ENCODE data around the gene PFDN6.

The PFDN6 gene

DNA sequence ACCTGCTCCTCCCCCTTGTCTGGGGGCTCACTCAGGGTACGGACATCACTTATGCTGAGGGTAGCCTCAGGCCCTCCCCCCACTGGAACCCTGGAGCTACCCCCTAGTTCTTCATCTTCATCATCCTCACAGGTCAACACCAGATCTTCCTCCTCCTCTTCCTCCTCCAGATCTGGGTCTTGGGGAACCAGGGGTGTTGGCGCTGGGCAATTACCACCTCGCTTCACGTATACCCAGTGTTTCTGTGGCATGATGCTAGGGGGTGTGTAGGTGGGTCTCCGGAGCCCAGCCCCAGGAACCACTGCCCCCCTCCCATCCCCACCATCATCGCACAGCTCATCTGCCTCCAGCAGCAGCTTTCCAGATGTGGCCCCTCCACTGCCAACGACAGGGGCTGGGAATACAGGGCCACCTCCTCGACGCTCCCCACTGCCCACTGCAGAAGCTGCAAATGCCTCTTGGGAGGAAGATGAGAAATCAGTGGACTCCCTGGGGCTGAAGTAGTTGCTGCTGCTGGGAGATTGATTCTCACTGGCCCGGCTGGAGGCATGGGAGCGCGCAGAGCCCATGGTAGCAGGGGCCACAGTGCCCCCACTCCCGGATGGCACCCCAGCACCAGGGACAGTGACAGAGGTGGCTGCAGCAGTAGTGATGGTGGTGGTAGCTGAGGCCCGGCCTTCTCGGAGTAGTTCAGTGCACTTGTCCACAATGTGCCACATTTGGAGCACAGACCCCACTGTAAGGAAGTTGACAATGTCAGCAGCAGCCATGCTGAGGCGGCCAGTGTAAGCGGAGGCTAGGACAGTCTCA is 26.6 kb downstream of the PFDN6 start:
- Histone ChIP-seq H3K4me1 (ENCODE audit: control extremely low read depth in 1 of 4, control insufficient read depth in 4 of 4, insufficient read depth in 4 of 4, low read length in 3 of 4) (peaks cover 3 to 73% (median 47%) of the 10 kb centered on the region in 4 experiments), H3K36me3 (ENCODE audit: control insufficient read depth in 4 of 4, insufficient read depth in 4 of 4, low read length in 3 of 4) (peaks cover 8 to 38% (median 26%) of the 10 kb centered on the region in 4 experiments), H3K4me3 (ENCODE audit: control insufficient read depth in 1 of 7, extremely low read depth in 1 of 7, insufficient read depth in 4 of 7, low read depth in 2 of 7, low read length in 6 of 7) (no peak overlapping the region), H3K27me3 (replicated peaks in 2 of 5; ENCODE audit: control insufficient read depth in 4 of 5, insufficient read depth in 5 of 5, low read length in 4 of 5) (no peaks in the 10 kb centered on the region), H3K27ac (ENCODE audit: insufficient read depth in 1 of 2, low read depth in 1 of 2, low read length in 2 of 2, poor library complexity in 1 of 2, severe bottlenecking in 2 of 2) (no peak overlapping the region), H3K9me3 (ENCODE audit: control extremely low read depth in 1 of 5, control insufficient read depth in 4 of 5, insufficient read depth in 2 of 5, low read depth in 1 of 5, low read length in 4 of 5) (no peaks in the 10 kb centered on the region)
- POLR2A ChIA-PET = interaction anchor here (0.5 kb wide), 1 partner anchor 109 kb away, joined by 3 read pairs; no protein-coding TSS in a partner anchor
- DNase-seq = no peak
- WGBS (ENCODE audit: insufficient coverage) = 94% methylated on average over 10 of the region's 17 CpGs
- CTCF ChIA-PET = interaction anchor here (1.0 to 3.7 kb wide), 2 partner anchors 27 to 29 kb away, joined by 3 to 18 read pairs; partner anchors contain the start of genes PFDN6 and WDR46

GRCh38 chr6:33316603-33317418 is 27.4 kb downstream of the PFDN6 start:
- Histone ChIP-seq H3K4me3 (ENCODE audit: control insufficient read depth in 1 of 7, extremely low read depth in 1 of 7, insufficient read depth in 4 of 7, low read depth in 2 of 7, low read length in 6 of 7) (peak overlapping the region in 5 of 7 experiments; percentile 21 to 91 (median 52)), H3K9me3 (ENCODE audit: control extremely low read depth in 1 of 5, control insufficient read depth in 4 of 5, insufficient read depth in 2 of 5, low read depth in 1 of 5, low read length in 4 of 5) (no peaks in the 10 kb centered on the region), H3K27me3 (replicated peaks in 2 of 5; ENCODE audit: control insufficient read depth in 4 of 5, insufficient read depth in 5 of 5, low read length in 4 of 5) (no peaks in the 10 kb centered on the region), H3K4me1 (ENCODE audit: control extremely low read depth in 1 of 4, control insufficient read depth in 4 of 4, insufficient read depth in 4 of 4, low read length in 3 of 4) (peaks cover 3 to 78% (median 50%) of the 10 kb centered on the region in 4 experiments), H3K27ac (ENCODE audit: insufficient read depth in 1 of 2, low read depth in 1 of 2, low read length in 2 of 2, poor library complexity in 1 of 2, severe bottlenecking in 2 of 2) (no peak overlapping the region), H3K36me3 (ENCODE audit: control insufficient read depth in 4 of 4, insufficient read depth in 4 of 4, low read length in 3 of 4) (peaks cover 8 to 38% (median 30%) of the 10 kb centered on the region in 4 experiments)
- ChIA-PET POLR2A (interaction anchor here (0.5 to 1.4 kb wide), 4 partner anchors 18 to 108 kb away, joined by 3 to 7 read pairs (median 4); partner anchors contain the start of genes RGL2, RPS18 and VPS52), CTCF (interaction anchor here (0.7 to 3.7 kb wide), 5 partner anchors 8 to 45 kb away, joined by 3 to 18 read pairs (median 6); partner anchors contain the start of genes RGL2, RPS18 and VPS52)
- DNase-seq = peak in 1 of 3 donors; percentile 21
- WGBS (ENCODE audit: insufficient coverage) = 87% methylated on average over 17 of the region's 19 CpGs

GRCh38 chr6:33317419-33317668 is 27.9 kb downstream of the PFDN6 start:
- ChIA-PET POLR2A (interaction anchor here (0.6 to 1.4 kb wide), 5 partner anchors 18 to 345 kb away, joined by 3 to 7 read pairs (median 4); partner anchors contain the start of genes RGL2, RPS18 and VPS52), CTCF (interaction anchor here (0.7 to 3.7 kb wide), 8 partner anchors 9 to 46 kb away, joined by 3 to 18 read pairs (median 4); partner anchors contain the start of genes RGL2, RPS18 and VPS52)
- DNase-seq = no peak
- H3K4me3 ChIP-seq (ENCODE audit: control insufficient read depth in 1 of 7, extremely low read depth in 1 of 7, insufficient read depth in 4 of 7, low read depth in 2 of 7, low read length in 6 of 7) = peak overlapping the region in 5 of 7 experiments; percentile 52 to 91 (median 84)
- WGBS (ENCODE audit: insufficient coverage) = 0% methylated on average over 6 of the region's 27 CpGs
- peaks cover 8 to 39% (median 29%) of the 10 kb centered on the region in 4 experiments for H3K36me3 ChIP-seq (ENCODE audit: control insufficient read depth in 4 of 4, insufficient read depth in 4 of 4, low read length in 3 of 4)
- H3K27me3 ChIP-seq (replicated peaks in 2 of 5; ENCODE audit: control insufficient read depth in 4 of 5, insufficient read depth in 5 of 5, low read length in 4 of 5) = no peaks in the 10 kb centered on the region
- H3K27ac ChIP-seq (ENCODE audit: insufficient read depth in 1 of 2, low read depth in 1 of 2, low read length in 2 of 2, poor library complexity in 1 of 2, severe bottlenecking in 2 of 2) = no peak overlapping the region
- H3K4me1 ChIP-seq (ENCODE audit: control extremely low read depth in 1 of 4, control insufficient read depth in 4 of 4, insufficient read depth in 4 of 4, low read length in 3 of 4) = peaks cover 3 to 77% (median 49%) of the 10 kb centered on the region in 4 experiments
- H3K9me3 ChIP-seq (ENCODE audit: control extremely low read depth in 1 of 5, control insufficient read depth in 4 of 5, insufficient read depth in 2 of 5, low read depth in 1 of 5, low read length in 4 of 5) = no peaks in the 10 kb centered on the region

GRCh38 chr6:33317669-33318425 is 28.4 kb downstream of the PFDN6 start, which contains the start of gene ZBTB22:
Gene ZBTB22 (minus strand): TSS chr6:33317744. CDS start chr6:33316916, 828 bp downstream.
- peaks cover 3 to 73% (median 46%) of the 10 kb centered on the region in 4 experiments for H3K4me1 ChIP-seq (ENCODE audit: control extremely low read depth in 1 of 4, control insufficient read depth in 4 of 4, insufficient read depth in 4 of 4, low read length in 3 of 4)
- CTCF ChIA-PET = interaction anchor here (0.7 to 3.7 kb wide), 10 partner anchors 10 to 105 kb away, joined by 3 to 18 read pairs (median 3); partner anchors contain the start of genes RGL2, RPS18 and VPS52
- 9% methylated on average over 19 of the region's 44 CpGs for WGBS (ENCODE audit: insufficient coverage)

DNA sequence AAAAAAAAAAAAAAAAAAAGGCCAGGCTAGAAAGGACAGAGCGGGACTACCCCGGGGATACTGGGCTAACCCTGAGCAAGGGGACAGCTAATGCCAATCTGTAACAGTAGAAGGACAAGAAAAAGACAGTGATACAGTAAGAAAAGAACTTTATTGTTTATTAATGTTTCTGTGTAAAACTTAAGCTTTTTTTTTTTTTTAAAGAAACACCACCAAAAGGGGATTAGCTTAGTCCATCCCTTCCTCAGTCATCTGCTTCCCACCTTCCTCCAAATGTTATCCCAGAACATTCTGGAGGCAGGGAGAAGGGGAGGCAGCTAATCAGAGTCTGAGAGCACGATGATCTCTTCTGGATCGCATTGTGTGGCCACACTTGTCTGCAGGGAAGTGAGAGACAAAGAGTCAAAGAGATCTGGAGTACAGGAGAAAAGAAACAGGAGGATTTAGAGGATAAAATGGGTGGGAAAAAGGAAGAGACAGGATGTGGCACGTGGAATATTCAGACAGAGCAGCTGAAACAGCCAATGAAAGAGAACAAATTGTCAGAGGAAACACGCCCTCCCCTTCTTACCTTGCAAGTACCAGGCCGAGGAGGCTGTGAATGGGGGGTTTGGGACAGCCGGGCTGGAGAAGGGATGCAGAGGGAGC is 29.1 kb downstream of the PFDN6 start:
- peak overlapping the region; percentile 50 to 84 for H3K27ac ChIP-seq (ENCODE audit: insufficient read depth in 1 of 2, low read depth in 1 of 2, low read length in 2 of 2, poor library complexity in 1 of 2, severe bottlenecking in 2 of 2)
- DNase-seq = no peak
- 100% methylated on average over 4 of the region's 8 CpGs for WGBS (ENCODE audit: insufficient coverage)
- ChIA-PET CTCF (interaction anchor here (0.7 to 3.7 kb wide), 10 partner anchors 11 to 104 kb away, joined by 3 to 18 read pairs (median 3); partner anchors contain the start of genes RGL2, RPS18 and VPS52), POLR2A (interaction anchor here (0.6 to 1.1 kb wide), 3 partner anchors 10 to 347 kb away, joined by 3 to 5 read pairs (median 3); no protein-coding TSS in a partner anchor)
- H3K36me3 ChIP-seq (ENCODE audit: control insufficient read depth in 4 of 4, insufficient read depth in 4 of 4, low read length in 3 of 4) = peaks cover 8 to 39% (median 29%) of the 10 kb centered on the region in 4 experiments
- H3K9me3 ChIP-seq (ENCODE audit: control extremely low read depth in 1 of 5, control insufficient read depth in 4 of 5, insufficient read depth in 2 of 5, low read depth in 1 of 5, low read length in 4 of 5) = no peaks in the 10 kb centered on the region
- H3K4me1 ChIP-seq (ENCODE audit: control extremely low read depth in 1 of 4, control insufficient read depth in 4 of 4, insufficient read depth in 4 of 4, low read length in 3 of 4) = peaks cover 3 to 74% (median 47%) of the 10 kb centered on the region in 4 experiments
- H3K4me3 ChIP-seq (ENCODE audit: control insufficient read depth in 1 of 7, extremely low read depth in 1 of 7, insufficient read depth in 4 of 7, low read depth in 2 of 7, low read length in 6 of 7) = peak overlapping the region in 5 of 7 experiments; percentile 75 to 91 (median 84)
- H3K27me3 ChIP-seq (replicated peaks in 2 of 5; ENCODE audit: control insufficient read depth in 4 of 5, insufficient read depth in 5 of 5, low read length in 4 of 5) = no peaks in the 10 kb centered on the region

More at GRCh38 chr6:33317669-33318425, 28.4 kb downstream of the PFDN6 start, which contains the start of gene ZBTB22:
- POLR2A ChIA-PET = interaction anchor here (0.6 to 1.4 kb wide), 5 partner anchors 19 to 346 kb away, joined by 3 to 7 read pairs (median 4); partner anchors contain the start of genes RGL2, RPS18 and VPS52
- Histone ChIP-seq H3K9me3 (ENCODE audit: control extremely low read depth in 1 of 5, control insufficient read depth in 4 of 5, insufficient read depth in 2 of 5, low read depth in 1 of 5, low read length in 4 of 5) (no peaks in the 10 kb centered on the region), H3K36me3 (ENCODE audit: control insufficient read depth in 4 of 4, insufficient read depth in 4 of 4, low read length in 3 of 4) (peaks cover 8 to 39% (median 29%) of the 10 kb centered on the region in 4 experiments), H3K27ac (ENCODE audit: insufficient read depth in 1 of 2, low read depth in 1 of 2, low read length in 2 of 2, poor library complexity in 1 of 2, severe bottlenecking in 2 of 2) (peak within 1 kb of the TSS; percentile 50 to 84), H3K4me3 (ENCODE audit: control insufficient read depth in 1 of 7, extremely low read depth in 1 of 7, insufficient read depth in 4 of 7, low read depth in 2 of 7, low read length in 6 of 7) (peak within 1 kb of the TSS; percentile 72 to 91 (median 84)), H3K27me3 (replicated peaks in 2 of 5; ENCODE audit: control insufficient read depth in 4 of 5, insufficient read depth in 5 of 5, low read length in 4 of 5) (no peaks in the 10 kb centered on the region)
- peak; percentile 99 to 100 (median 99) for DNase-seq

Measured in common myeloid progenitor, CD34-positive (primary cell).